Islet precursor cell (in vitro differentiated cells): ENCODE measurements around the gene SLC5A3.

ENCODE experiments used
- DNase-seq: peaks from one replicate; pipeline ENCODE4 v3.0.0-alpha.2; 2018

Gene SLC5A3

DNA sequence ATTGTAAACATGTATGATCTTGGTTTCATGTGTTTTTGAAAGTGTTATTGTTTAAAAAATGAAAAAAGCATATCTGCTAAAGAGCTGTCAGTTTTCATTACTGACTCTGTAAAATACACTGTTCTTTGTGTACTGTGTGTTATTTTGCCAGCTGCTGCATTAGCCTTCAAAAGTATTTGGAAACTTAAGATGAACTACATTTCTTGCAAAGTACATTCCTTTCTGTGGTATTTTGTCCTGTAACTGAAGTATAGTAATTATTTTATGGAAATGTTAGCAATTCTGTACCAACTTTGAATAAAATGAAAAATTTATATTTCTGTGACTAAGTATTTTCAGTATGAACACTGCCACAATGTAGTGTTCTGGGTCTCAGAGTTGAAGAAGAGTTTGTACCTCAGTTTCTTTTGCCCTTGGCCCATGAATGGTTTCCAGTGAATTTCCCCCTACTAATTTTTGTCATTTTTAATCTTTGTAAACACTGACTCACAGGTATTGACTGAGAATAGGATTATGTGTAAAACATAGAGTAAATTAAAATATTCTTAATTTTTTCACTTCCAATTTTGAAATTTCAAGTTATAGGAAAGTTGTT lies 32.7 kb downstream of the SLC5A3 start:
- DNase-seq: no peak

DNA sequence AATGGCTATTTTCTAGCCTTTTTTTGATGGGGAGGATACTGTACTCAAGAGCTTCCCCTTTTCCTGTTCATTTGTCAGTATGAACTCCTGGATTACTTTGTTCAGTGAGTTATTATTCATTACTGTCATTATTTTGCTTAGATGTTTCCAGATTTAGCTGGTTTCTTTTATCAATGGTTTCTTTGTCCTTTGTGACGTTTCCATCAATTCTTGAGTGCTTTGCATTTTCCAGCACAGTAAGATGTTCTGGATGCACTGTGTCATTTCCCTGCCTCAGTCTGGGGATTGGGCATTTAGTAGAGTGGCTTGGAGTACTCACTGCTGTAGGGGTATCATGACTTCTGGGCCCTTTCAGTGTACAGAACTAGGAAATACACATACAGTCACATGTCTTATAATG lies 34.2 kb downstream of the SLC5A3 start:
- DNase-seq: no peak

DNA sequence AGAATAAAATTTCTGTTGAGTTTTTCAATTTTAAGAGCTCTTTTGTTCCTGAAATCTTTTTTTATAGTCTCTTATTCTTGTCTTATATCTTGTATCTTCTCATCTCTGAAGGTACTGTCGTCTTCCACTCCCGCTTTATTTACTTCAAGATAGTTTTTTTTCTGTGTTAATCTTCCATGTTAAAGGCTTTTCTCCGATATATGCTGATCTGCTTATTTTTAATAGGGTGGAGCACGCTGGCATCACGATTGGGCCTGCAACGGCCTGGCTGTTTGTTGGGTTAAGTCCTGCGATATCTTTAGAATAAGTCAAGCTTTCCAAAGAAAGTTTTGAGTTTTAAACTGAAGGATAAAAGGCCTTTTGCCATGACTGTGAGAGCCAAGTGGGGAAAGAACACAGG lies 35.7 kb downstream of the SLC5A3 start:
- DNase-seq: no peak

GRCh38 chr21:34110594-34111202 lies 37.3 kb downstream of the SLC5A3 start:
- no peak for DNase-seq

GRCh38 chr21:34112316-34113033 lies 39.1 kb downstream of the SLC5A3 start:
- no peak for DNase-seq

DNA sequence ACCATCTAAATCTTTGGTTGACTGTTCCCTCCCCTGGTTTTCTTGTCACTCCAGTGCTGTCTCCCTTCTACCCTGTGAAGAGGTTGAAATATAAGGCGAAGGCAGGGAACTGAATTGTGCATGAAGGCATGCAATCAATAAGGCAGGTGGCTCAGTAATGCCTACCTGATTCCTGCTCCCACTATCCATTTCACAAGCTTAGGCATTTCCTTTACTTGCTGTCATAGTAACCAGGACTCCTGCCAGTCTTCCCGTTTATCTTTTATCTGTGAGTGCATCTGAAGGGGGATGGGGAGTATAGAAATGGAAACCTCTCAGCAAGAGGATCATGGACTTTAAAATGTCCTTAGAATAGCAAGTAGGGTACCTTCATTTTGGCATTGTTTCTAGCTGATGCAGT lies 40.5 kb downstream of the SLC5A3 start:
- no peak for DNase-seq

DNA sequence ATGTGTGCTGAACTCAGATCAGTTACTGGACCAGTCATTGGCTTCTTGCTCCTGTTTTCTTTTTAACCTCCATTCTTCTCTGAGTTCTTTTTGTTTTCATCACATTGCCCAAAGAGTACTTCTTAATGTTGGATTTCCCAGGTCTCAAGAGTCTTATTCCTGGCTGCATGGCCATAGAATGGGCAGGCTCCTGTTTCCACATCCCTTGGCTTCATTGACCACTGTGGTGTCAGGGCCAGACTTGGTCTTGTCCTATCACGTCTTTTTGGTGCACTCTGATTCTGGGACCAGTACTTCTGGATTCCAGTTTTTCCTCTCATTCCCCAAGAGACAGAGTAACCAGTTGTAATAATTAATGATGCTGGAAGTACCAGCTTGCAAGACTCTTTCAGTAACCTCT lies 41.8 kb downstream of the SLC5A3 start:
- DNase-seq: no peak

DNA sequence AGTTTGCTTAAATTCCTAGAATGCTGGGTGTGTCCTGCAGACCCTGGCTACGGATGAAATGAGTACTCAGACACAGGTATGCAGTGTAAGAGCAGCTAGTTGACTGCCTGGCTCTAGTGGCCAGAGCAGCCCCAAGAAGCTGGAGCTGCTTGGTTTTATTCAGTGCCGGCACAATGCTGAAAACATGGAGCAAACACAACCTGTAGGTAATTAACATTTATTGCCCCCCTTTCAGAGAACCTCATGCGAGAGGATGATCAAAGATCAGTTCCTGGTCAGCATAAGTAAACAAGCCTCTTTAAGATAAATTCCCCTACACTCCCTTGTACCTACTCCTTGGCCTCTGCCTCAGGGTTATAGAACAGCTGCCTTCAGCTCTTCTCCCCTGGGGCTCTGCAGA lies 43.2 kb downstream of the SLC5A3 start:
- no peak for DNase-seq

- DNase-seq: no peak
Observed at GRCh38 chr21:34120867-34121266, 47.5 kb downstream of the SLC5A3 start.

DNA sequence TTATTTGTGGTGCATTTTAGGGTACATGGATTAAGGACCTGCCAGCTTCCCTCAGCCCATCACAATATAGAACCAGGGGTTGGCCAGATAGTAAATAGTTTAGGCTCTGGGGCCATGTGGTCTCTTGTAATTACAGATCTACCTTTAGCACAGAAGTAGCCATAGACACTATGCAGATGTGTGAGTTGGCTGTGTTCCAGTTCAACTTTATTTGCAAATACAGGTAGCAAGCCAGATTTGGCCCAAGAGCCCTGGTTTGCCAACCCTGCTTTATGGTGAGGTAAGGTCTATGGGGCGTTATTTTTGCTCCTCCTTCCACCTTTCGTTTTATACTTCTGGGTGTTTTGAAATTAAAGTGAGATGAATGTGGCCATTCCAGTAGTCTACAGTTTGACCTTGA lies 48.7 kb downstream of the SLC5A3 start:
- DNase-seq: no peak
